GM12892 (cell line): ENCODE measurements around the gene PRM3.

Source experiments
- DNase-seq: peaks from one replicate; pipeline ENCODE4 v3.0.0; 2011; ENCODE audit not compliant: insufficient read length
- FAIRE-seq: peaks from 2 replicates; lab custom pipeline; 2011; peaks lifted over from hg19 to GRCh38; lab: Jason Lieb, UNC
- POLR2A ChIP-seq: IDR thresholded peaks from 2 replicates; pipeline ENCODE4 v1.6.1; 2011; ENCODE audit warnings: low read depth, low read length, control low read depth
- POLR2AphosphoS5 ChIP-seq: IDR thresholded peaks from 2 replicates; pipeline ENCODE4 v1.6.1; 2011; ENCODE audit warnings: low read depth, low read length, control low read depth
- TAF1 ChIP-seq: IDR thresholded peaks from 2 replicates; pipeline ENCODE4 v1.6.1; 2011; ENCODE audit warnings: low read depth, mild to moderate bottlenecking, control low read depth, low read length, borderline replicate concordance

Gene PRM3

GRCh38 chr16:11276896-11277593, 3.6 kb upstream of the PRM3 start:
- FAIRE-seq = no peak

GRCh38 chr16:11276143-11276895, 2.9 kb upstream of the PRM3 start, which contains the start of gene PRM2:
PRM2 (minus strand) TSS chr16:11276480; CDS start chr16:11276370, 110 bp downstream.
- no peak for FAIRE-seq
- TF ChIP-seq TAF1 = no peak
- no peak for TF ChIP-seq POLR2A
- TF ChIP-seq POLR2AphosphoS5 = no peak
- DNase-seq = no peak

More at GRCh38 chr16:11276896-11277593, 3.6 kb upstream of the PRM3 start:
- no peak for TF ChIP-seq POLR2A
- no peak for TF ChIP-seq POLR2AphosphoS5
- no peak for TF ChIP-seq TAF1
- DNase-seq = no peak

- no peak for FAIRE-seq
- no peak for DNase-seq
- no peak for TF ChIP-seq POLR2A
- no peak for TF ChIP-seq POLR2AphosphoS5
- TF ChIP-seq TAF1 = no peak
Observed at GRCh38 chr16:11274964-11275363, 1.5 kb upstream of the PRM3 start.

- TF ChIP-seq POLR2A (no peak), TAF1 (no peak), POLR2AphosphoS5 (no peak)
- FAIRE-seq (no peak), DNase-seq (no peak)
Observed at GRCh38 chr16:11273721-11274324, 394 bp upstream of the PRM3 start.

GRCh38 chr16:11272484-11272883, 945 bp downstream of the PRM3 start:
- no peak for DNase-seq
- TF ChIP-seq POLR2A (no peak), POLR2AphosphoS5 (no peak), TAF1 (no peak)
- FAIRE-seq = no peak

- TF ChIP-seq POLR2A (no peak), POLR2AphosphoS5 (no peak), TAF1 (no peak)
- FAIRE-seq (no peak), DNase-seq (no peak)
Observed at GRCh38 chr16:11271610-11272009, 1.8 kb downstream of the PRM3 start.

GRCh38 chr16:11270602-11271162, 2.7 kb downstream of the PRM3 start:
- no peak for TF ChIP-seq TAF1
- TF ChIP-seq POLR2AphosphoS5 = no peak
- TF ChIP-seq POLR2A = no peak
- FAIRE-seq = no peak

GRCh38 chr16:11268921-11269375, 4.5 kb downstream of the PRM3 start, which contains the start of gene TNP2:
TNP2 (minus strand) TSS chr16:11269325; CDS start chr16:11269262, 63 bp downstream.
- TF ChIP-seq TAF1 (no peak), POLR2A (no peak), POLR2AphosphoS5 (no peak)
- DNase-seq (no peak), FAIRE-seq (no peak)

More at GRCh38 chr16:11270602-11271162, 2.7 kb downstream of the PRM3 start:
- no peak for DNase-seq

GRCh38 chr16:11265124-11265523, 8.3 kb downstream of the PRM3 start:
- TF ChIP-seq POLR2A (no peak), TAF1 (no peak), POLR2AphosphoS5 (no peak)
- no peak for DNase-seq
- FAIRE-seq = no peak

- no peak for FAIRE-seq
- DNase-seq = no peak
- TF ChIP-seq TAF1 (no peak), POLR2AphosphoS5 (no peak), POLR2A (no peak)
Observed at GRCh38 chr16:11264155-11264832, 9.1 kb downstream of the PRM3 start.

GRCh38 chr16:11263737-11264136, 9.7 kb downstream of the PRM3 start:
- DNase-seq = no peak
- TF ChIP-seq POLR2AphosphoS5 = no peak
- TF ChIP-seq POLR2A = no peak
- no peak for TF ChIP-seq TAF1
- peak; percentile 74 for FAIRE-seq
